ENCODE results near the gene PADI3.
A peak's percentile ranks its signal among the peaks of the same experiment; 100 is the strongest.

PADI3 gene

GRCh38 chr1:17296086-17296485 is 47.2 kb downstream of the PADI3 start:
- Histone ChIP-seq H3K4me3 (replicated peaks; ENCODE audit: insufficient read depth, low read length) (no peak overlapping the region), H3K27ac (replicated peaks) (no peak overlapping the region), H3K27me3 (ENCODE audit: insufficient read depth, poor library complexity, severe bottlenecking) (no peaks in the 10 kb centered on the region)
- TF ChIP-seq SPI1 (IDR thresholded peaks at IDR 0.05; ENCODE audit: borderline replicate concordance, low read depth) (peak; percentile 16; the same call in 1 of the 2 replicates), GABPA (IDR thresholded peaks at IDR 0.05; ENCODE audit: low read depth) (no peak), REST (IDR thresholded peaks at IDR 0.05; ENCODE audit: insufficient replicate concordance, low read depth) (no peak), CTCF (IDR thresholded peaks at IDR 0.05; ENCODE audit: insufficient read depth, low read length) (no peak)
- no peak for DNase-seq (ENCODE audit: low read depth in 1 of 2, low spot score in 1 of 2)

GRCh38 chr1:17297991-17298390 is 49.1 kb downstream of the PADI3 start:
- no peak overlapping the region for H3K27ac ChIP-seq (replicated peaks)
- no peak for DNase-seq (ENCODE audit: low read depth in 1 of 2, low spot score in 1 of 2)

GRCh38 chr1:17301767-17302166 is 52.9 kb downstream of the PADI3 start:
- Histone ChIP-seq H3K27ac (replicated peaks) (no peak overlapping the region), H3K27me3 (ENCODE audit: insufficient read depth, poor library complexity, severe bottlenecking) (no peaks in the 10 kb centered on the region), H3K4me3 (replicated peaks; ENCODE audit: insufficient read depth, low read length) (no peak overlapping the region)
- TF ChIP-seq POLR2AphosphoS5 (IDR thresholded peaks at IDR 0.05; ENCODE audit: low read depth) (no peak), CTCF (IDR thresholded peaks at IDR 0.05; ENCODE audit: insufficient read depth, low read length) (no peak), GABPA (IDR thresholded peaks at IDR 0.05; ENCODE audit: low read depth) (no peak), REST (IDR thresholded peaks at IDR 0.05; ENCODE audit: insufficient replicate concordance, low read depth) (no peak), SPI1 (IDR thresholded peaks at IDR 0.05; ENCODE audit: borderline replicate concordance, low read depth) (no peak)
- DNase-seq (ENCODE audit: low read depth in 1 of 2, low spot score in 1 of 2), result no peak

More at GRCh38 chr1:17297991-17298390, 49.1 kb downstream of the PADI3 start:
- no peak overlapping the region for H3K4me3 ChIP-seq (replicated peaks; ENCODE audit: insufficient read depth, low read length)
- no peaks in the 10 kb centered on the region for H3K27me3 ChIP-seq (ENCODE audit: insufficient read depth, poor library complexity, severe bottlenecking)
- TF ChIP-seq POLR2AphosphoS5 (IDR thresholded peaks at IDR 0.05; ENCODE audit: low read depth), result no peak

- no peak for TF ChIP-seq CTCF (IDR thresholded peaks at IDR 0.05; ENCODE audit: insufficient read depth, low read length)
- no peak for TF ChIP-seq GABPA (IDR thresholded peaks at IDR 0.05; ENCODE audit: low read depth)
- TF ChIP-seq REST (IDR thresholded peaks at IDR 0.05; ENCODE audit: insufficient replicate concordance, low read depth), result no peak
- no peak for TF ChIP-seq POLR2AphosphoS5 (IDR thresholded peaks at IDR 0.05; ENCODE audit: low read depth)
- peak; percentile 50; the same call in 1 of the 2 replicates for TF ChIP-seq SPI1 (IDR thresholded peaks at IDR 0.05; ENCODE audit: borderline replicate concordance, low read depth)
- H3K27ac ChIP-seq (replicated peaks), result peak overlapping the region; percentile 85
- peak; percentile 93 to 94 for DNase-seq (ENCODE audit: low read depth in 1 of 2, low spot score in 1 of 2)
These were observed 55.4 kb downstream of the PADI3 start for GRCh38 chr1:17304151-17304825.

More at GRCh38 chr1:17304151-17304825, 55.4 kb downstream of the PADI3 start:
- H3K4me3 ChIP-seq (replicated peaks; ENCODE audit: insufficient read depth, low read length), result no peak overlapping the region
- H3K27me3 ChIP-seq (ENCODE audit: insufficient read depth, poor library complexity, severe bottlenecking), result no peaks in the 10 kb centered on the region
